K562 treated with DMSO at 1 percent for 12 hours (cell line): ENCODE data around the gene AIF1. TPM values are rescaled to one million over a fixed set of nuclear protein-coding genes. Genes with fewer than 3 reads are reported as not detected.

ENCODE experiments used
- total RNA-seq: library from RNA; unstranded; fragments of 300-600 nt; gene quantifications from 2 replicates; pipeline ENCODE4 v1.2.3, GENCODE V29; 2022; ENCODE audit not compliant: insufficient read depth

The AIF1 gene
- 8.8 and 20.6 TPM in 2 replicates for total RNA-seq

DNA sequence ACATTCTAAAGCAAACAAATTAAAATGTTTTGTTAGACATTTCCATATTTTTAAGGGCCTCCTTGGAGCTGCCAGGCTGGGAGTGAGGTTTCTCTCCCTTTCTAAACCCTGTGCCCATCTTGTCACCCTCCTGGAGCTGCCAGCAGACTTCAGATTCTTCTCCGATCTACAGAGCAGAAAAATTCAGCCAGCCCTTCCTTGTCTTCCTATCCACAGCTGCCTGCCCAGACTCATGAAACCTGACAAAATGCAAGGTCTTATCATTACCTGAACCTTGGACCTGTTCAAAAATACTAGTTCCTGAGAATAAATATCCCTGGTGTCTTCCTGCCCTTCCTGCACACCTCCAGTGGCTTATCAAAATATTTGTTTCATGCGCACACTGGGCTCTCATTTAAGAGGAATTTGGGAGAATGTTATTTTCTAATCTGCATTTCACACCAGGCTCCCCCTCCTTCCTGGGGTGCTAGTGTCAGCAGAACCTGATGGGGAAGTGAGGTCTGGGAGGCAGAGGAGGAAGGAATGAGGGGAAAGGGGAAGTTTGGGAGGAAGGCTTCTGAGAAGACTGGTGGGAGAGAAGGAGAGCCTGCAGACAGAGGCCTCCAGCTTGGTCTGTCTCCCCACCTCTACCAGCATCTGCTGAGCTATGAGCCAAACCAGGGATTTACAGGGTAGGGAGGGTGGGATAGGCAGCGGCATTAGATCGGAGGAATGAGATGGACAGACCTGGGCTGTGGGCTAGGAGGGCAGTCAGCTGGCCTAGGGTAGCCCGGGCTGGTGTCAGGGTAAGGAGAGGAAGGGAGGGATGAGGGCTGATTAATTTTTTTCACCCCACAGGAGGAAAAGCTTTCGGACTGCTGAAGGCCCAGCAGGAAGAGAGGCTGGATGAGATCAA lies at the start of gene AIF1:
Gene AIF1, plus strand, starts transcription at position 551 of the 895 bp plus-strand sequence. Its CDS starts 96 bp downstream, at position 647.

DNA sequence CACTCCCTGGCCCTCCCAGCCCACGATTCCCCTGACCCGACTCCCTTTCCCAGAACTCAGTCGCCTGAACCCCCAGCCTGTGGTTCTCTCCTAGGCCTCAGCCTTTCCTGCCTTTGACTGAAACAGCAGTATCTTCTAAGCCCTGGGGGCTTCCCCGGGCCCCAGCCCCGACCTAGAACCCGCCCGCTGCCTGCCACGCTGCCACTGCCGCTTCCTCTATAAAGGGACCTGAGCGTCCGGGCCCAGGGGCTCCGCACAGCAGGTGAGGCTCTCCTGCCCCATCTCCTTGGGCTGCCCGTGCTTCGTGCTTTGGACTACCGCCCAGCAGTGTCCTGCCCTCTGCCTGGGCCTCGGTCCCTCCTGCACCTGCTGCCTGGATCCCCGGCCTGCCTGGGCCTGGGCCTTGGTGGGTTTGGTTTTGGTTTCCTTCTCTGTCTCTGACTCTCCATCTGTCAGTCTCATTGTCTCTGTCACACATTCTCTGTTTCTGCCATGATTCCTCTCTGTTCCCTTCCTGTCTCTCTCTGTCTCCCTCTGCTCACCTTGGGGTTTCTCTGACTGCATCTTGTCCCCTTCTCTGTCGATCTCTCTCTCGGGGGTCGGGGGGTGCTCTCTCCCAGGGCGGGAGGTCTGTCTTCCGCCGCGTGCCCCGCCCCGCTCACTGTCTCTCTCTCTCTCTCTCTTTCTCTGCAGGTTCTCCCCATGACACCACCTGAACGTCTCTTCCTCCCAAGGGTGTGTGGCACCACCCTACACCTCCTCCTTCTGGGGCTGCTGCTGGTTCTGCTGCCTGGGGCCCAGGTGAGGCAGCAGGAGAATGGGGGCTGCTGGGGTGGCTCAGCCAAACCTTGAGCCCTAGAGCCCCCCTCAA lies 42.8 kb upstream of the AIF1 start, which contains the start of gene LTA:
Gene LTA, plus strand, starts transcription at position 249 of the 871 bp plus-strand sequence. Its CDS starts 454 bp downstream, at position 703.

DNA sequence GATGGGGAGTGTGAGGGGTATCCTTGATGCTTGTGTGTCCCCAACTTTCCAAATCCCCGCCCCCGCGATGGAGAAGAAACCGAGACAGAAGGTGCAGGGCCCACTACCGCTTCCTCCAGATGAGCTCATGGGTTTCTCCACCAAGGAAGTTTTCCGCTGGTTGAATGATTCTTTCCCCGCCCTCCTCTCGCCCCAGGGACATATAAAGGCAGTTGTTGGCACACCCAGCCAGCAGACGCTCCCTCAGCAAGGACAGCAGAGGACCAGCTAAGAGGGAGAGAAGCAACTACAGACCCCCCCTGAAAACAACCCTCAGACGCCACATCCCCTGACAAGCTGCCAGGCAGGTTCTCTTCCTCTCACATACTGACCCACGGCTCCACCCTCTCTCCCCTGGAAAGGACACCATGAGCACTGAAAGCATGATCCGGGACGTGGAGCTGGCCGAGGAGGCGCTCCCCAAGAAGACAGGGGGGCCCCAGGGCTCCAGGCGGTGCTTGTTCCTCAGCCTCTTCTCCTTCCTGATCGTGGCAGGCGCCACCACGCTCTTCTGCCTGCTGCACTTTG lies 39.6 kb upstream of the AIF1 start, which contains the start of gene TNF:
Gene TNF, plus strand, starts transcription at position 231 of the 567 bp plus-strand sequence. Its CDS starts 177 bp downstream, at position 408.

DNA sequence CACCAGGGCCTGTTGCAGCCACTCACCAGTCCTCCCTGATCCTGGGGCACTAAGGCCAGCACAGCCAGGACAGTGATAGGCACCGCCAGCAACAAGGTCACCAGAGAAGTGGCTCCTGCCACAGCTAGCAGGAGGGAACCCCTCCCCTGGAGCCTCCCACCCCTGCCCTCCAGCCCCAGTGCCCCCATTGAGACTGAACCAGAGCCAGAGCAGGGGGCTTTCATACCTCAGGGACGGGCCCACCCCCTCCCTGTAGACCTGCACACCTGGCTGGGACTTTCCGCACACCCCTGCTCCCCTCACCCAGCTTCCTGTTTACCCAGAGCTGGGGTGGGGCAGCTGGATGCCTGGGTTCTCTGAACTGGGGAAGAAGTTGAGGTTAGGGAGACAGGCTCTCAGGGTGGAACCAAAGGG lies 32.8 kb upstream of the AIF1 start, which contains the start of gene LTB:
Gene LTB, minus strand, starts transcription at position 195 of the 414 bp plus-strand sequence. Its CDS starts 7 bp downstream, at position 188.

DNA sequence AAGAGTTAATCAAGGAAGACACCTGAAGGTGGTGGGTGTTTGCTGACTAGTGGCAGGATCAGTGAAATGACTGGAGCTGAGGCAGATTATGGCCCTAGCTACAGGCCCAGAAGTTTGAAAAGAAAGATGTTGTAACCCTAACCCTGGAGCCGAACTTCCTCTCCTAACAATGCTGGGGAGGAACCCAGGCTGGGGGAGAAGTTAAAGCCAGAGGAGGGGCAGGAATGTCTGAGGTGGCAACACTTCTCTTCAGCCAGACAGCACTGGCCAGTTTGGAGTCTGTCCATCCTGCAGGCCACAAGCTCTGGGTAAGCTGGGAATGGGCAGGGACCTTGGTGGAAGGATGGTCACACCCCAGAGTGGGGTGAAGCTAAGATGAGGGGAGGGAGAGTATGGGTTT lies 29.0 kb upstream of the AIF1 start, which contains the start of gene LST1:
Gene LST1, plus strand, starts transcription at position 270 of the 400 bp plus-strand sequence. CDS start 1,023 bp downstream, outside the sequence.

DNA sequence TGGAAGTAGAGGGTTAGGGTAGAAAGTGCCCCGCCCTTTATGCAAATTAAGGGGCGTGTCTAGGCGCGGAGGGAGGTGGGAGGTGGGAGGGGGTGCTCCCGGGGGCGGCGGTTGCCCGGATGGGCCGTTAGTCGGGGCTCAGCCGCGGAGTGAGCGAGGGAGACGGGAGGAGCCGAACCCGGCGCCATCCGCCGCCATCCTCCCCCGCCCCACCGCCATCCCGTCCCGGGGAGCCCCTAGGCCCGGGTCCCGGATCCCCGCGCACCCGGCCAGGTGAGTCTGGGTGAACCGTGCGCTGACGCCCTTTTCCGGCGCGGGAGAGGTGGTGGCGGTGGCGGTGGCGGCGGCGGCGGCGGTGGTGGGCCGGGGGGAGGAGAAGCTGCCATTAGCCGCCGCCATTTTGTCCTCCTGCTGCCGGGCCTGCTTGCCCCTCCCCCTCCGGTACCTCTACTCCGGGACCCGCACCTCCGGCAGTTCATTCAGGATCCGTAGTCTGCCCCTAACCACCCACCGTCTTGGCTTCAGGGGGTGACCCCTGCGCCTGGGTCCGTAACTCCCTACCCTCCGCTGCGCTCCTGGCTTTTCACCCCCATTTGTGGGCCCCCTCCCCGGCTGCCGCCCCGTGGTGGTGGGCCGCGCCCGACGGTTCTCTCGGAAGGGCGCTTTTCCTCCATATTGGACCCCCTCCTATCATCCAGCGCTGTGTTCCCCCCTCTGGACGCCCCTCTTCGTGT lies 5.7 kb downstream of the AIF1 start, which contains the start of gene PRRC2A:
Gene PRRC2A, plus strand, starts transcription at position 130 of the 734 bp plus-strand sequence. CDS start 2,075 bp downstream, outside the sequence.

DNA sequence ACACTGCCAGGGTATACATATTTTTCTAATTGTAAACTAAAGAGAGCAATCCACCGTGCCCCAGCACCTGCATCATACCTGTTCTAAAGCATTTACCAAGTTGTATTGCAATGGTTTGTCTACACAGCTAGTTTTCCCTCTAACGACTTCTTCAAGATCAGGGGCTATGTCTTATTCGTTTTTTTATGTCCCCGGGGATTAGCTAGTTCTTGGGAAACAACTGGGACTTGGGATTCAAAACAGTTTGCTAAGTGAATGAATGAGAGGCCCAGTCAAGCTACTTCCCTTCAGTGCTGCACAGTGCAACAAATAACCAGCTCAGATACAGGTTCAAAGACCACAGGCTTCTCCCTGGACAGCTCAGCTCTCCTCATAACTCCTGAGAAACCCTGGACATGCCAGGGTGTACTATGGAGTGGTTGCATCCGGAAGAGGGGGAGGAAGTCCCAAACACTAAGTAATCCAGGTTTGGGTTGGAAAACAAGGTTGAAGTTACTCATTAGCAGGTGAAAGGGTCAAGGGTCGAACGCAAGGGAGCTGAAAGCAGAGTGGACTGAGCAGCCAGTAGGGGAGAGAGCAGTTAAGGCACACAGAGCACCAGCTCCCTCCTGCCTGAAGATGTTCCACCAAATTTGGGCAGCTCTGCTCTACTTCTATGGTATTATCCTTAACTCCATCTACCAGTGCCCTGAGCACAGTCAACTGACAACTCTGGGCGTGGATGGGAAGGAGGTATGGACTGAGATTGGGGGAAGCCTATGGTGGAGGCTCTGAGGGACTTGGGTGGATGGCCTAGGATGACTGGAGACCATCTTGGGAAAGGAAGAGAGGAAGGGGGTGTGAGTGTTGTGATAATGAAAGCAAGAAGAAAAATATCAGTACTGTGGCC lies 40.6 kb downstream of the AIF1 start, which contains the start of gene APOM:
Gene APOM, plus strand, starts transcription at position 546 of the 889 bp plus-strand sequence. Its CDS starts 73 bp downstream, at position 619.

DNA sequence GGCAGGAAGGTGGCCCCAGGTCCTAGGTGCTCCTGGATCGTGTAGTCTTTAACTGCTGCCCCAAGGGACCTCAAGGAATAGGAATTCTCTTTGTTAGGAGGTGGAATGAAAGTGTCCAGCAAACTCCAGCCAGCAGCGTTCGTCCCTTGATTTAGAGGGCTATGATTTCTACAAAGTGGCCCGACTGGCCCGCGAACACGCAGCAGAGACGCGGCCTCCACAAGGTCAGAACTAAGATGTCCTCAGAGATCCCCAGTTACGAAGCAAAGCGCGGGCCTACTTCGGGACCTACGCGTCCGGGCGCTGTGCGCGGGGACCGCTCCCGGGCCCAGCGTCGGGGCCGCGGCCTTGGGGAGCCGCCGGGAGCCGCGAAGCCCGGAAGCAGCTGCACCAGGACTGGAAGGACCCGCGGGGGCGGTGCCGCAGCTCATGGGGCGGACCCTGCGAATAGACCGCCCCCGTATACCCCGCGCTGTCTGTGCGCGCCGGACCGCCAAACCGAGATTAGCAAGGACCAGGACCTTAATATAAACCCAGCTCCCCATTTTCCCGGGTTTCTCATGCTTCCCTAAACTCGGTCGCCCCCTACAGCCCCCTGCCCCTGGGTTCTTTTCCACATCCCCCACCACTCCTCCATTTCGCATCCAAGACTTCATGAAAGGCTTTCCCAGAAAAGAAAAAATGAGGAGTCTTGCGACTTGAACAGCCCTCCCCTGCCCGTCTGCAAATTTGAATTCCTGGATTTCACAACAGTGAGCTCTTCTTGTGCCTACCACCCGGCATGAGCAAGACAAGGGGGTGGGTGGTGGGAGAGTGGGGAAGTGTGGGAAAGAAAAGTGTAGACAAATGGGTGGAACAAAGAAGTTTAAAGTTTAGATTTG lies 45.6 kb downstream of the AIF1 start, which contains the start of gene C6orf47:
Gene C6orf47, minus strand, starts transcription at position 398 of the 881 bp plus-strand sequence. CDS start 831 bp downstream, outside the sequence.

DNA sequence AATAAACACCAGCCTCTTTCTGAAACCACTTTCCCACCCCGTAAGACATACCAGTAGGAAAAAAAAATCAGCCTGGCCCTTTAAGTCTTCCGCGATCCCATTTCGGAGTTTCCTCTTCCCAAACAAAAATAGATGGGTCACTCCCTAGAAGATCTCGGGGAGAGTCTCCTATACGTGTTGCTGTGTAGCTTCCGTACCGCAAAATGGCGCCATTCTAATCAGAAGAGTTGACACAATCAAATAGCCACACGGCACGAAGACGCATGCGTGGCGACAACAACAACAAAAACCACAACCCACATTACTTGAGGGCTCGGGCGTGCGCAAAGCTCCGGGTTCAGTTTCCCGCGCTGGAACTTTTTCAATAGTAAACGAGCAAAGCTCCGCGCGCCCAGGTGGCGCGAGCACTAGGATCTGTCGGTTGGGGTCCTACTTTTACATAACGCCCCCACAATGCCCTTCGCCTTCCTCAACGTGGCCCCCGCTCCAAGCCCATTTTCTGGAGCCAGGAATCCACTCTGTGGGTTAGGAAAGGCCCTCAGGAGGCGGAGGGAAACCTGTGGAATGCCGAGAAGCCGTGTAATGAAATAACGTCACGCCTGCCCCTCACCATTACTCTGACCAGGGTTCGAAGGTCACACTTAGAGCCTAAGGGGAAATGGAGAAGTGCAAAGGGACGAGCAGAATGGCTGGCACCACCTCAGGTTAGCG lies 49.9 kb downstream of the AIF1 start, which contains the start of gene GPANK1:
Gene GPANK1, minus strand, starts transcription at position 208 of the 711 bp plus-strand sequence. CDS start 519 bp downstream, outside the sequence.

DNA sequence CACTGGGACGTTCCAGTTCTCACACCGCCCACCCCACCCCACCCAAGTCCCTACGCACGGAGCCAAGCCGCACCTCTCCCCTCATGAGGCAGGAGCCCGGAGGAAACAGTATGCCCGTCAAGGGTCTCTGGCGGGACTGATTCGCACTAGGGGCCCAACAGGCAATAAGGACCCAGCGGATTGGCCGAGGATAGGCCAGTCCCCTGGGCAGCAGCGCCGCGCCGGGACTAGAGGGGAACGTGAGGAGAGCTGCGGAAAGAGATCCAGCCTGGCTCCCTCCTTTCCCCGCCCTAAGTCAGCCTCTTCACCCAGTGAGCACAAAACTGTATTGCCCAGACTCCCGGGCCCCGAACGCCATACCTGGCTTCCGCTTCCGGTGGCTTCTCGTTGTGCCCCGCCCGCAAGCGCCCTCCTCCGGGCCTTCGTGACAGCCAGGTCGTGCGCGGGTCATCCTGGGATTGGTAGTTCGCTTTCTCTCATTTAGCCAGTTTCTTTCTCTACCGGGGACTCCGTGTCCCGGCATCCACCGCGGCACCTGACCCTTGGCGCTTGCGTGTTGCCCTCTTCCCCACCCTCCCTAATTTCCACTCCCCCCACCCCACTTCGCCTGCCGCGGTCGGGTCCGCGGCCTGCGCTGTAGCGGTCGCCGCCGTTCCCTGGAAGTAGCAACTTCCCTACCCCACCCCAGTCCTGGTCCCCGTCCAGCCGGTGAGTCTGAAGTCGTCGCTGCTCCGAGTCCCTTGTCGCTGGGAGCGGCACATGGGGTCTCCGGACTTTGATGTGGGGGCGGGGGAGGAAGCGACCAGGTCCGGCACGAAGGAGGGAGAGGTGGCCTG lies 50.7 kb downstream of the AIF1 start, which contains the start of gene CSNK2B:
Gene CSNK2B, plus strand, starts transcription at position 580 of the 836 bp plus-strand sequence. CDS start 752 bp downstream, outside the sequence.

Other genes starting within 250 kb of the AIF1 start
- 19.1 and 31.6 TPM in 2 replicates for gene MICA, start 211.6 kb upstream of the AIF1 start, total RNA-seq
- 19.2 and 35.6 TPM in 2 replicates for gene MICB, start 117.1 kb upstream of the AIF1 start, total RNA-seq
- gene MCCD1, start 86.3 kb upstream of the AIF1 start, total RNA-seq, result not detected in 2 replicates
- gene DDX39B, start 73.2 kb upstream of the AIF1 start, total RNA-seq, result 110 and 208 TPM in 2 replicates
- gene ATP6V1G2, start 68.6 kb upstream of the AIF1 start, total RNA-seq, result not detected in 2 replicates
- gene NFKBIL1, start 67.6 kb upstream of the AIF1 start, total RNA-seq, result 65.2 and 74.9 TPM in 2 replicates
- gene LTA, start 42.9 kb upstream of the AIF1 start, total RNA-seq, result 1.2 TPM in 1 of 2 replicates, not detected in the other
- not detected in 2 replicates for gene TNF, start 39.7 kb upstream of the AIF1 start, total RNA-seq
- gene LTB, start 32.8 kb upstream of the AIF1 start, total RNA-seq, result 1.1 TPM in 1 of 2 replicates, not detected in the other
- gene LST1, start 29.0 kb upstream of the AIF1 start, total RNA-seq, result 3.7 and 5.1 TPM in 2 replicates
- 2.2 TPM in 1 of 2 replicates, not detected in the other for gene NCR3, start 22.2 kb upstream of the AIF1 start, total RNA-seq
- 149 and 261 TPM in 2 replicates for gene PRRC2A, start 5.5 kb downstream of the AIF1 start, total RNA-seq
- 285 and 425 TPM in 2 replicates for gene BAG6, start 37.4 kb downstream of the AIF1 start, total RNA-seq
- gene APOM, start 40.7 kb downstream of the AIF1 start, total RNA-seq, result 3.6 and 14.1 TPM in 2 replicates
- 22.4 and 35.6 TPM in 2 replicates for gene C6orf47, start 45.5 kb downstream of the AIF1 start, total RNA-seq
- gene GPANK1, start 49.8 kb downstream of the AIF1 start, total RNA-seq, result 48.9 and 50.1 TPM in 2 replicates
- gene CSNK2B, start 50.8 kb downstream of the AIF1 start, total RNA-seq, result 524 and 598 TPM in 2 replicates
- 2.1 and 12.9 TPM in 2 replicates for gene LY6G5B, start 54.7 kb downstream of the AIF1 start, total RNA-seq
- not detected in 2 replicates for gene LY6G5C, start 65.8 kb downstream of the AIF1 start, total RNA-seq
- gene ABHD16A, start 88.1 kb downstream of the AIF1 start, total RNA-seq, result 80.3 and 103 TPM in 2 replicates
- not detected in 2 replicates for gene LY6G6F, start 91.6 kb downstream of the AIF1 start, total RNA-seq
- gene LY6G6D, start 100.1 kb downstream of the AIF1 start, total RNA-seq, result not detected in 2 replicates
- not detected in 2 replicates for gene LY6G6C, start 106.5 kb downstream of the AIF1 start, total RNA-seq
- gene MPIG6B, start 108.1 kb downstream of the AIF1 start, total RNA-seq, result not detected in 2 replicates
- 45.6 and 57.2 TPM in 2 replicates for gene DDAH2, start 114.1 kb downstream of the AIF1 start, total RNA-seq
- gene CLIC1, start 121.3 kb downstream of the AIF1 start, total RNA-seq, result 1,195 and 1,297 TPM in 2 replicates
- 14.8 and 39.6 TPM in 2 replicates for gene MSH5, start 124.8 kb downstream of the AIF1 start, total RNA-seq
- 6.8 and 8.2 TPM in 2 replicates for gene SAPCD1, start 147.4 kb downstream of the AIF1 start, total RNA-seq
- 1.5 and 6.2 TPM in 2 replicates for gene VWA7, start 162.1 kb downstream of the AIF1 start, total RNA-seq
- gene VARS1, start 180.5 kb downstream of the AIF1 start, total RNA-seq, result 86.3 and 98.8 TPM in 2 replicates
- 150 and 173 TPM in 2 replicates for gene LSM2, start 191.7 kb downstream of the AIF1 start, total RNA-seq
- 3.4 and 6.2 TPM in 2 replicates for gene HSPA1L, start 200.0 kb downstream of the AIF1 start, total RNA-seq
- 632 and 775 TPM in 2 replicates for gene HSPA1A, start 200.3 kb downstream of the AIF1 start, total RNA-seq
- gene HSPA1B, start 212.5 kb downstream of the AIF1 start, total RNA-seq, result 409 and 626 TPM in 2 replicates
- gene NEU1, start 247.6 kb downstream of the AIF1 start, total RNA-seq, result 218 and 311 TPM in 2 replicates